Right atrium auricular region (tissue), 2 donors: ENCODE results near the gene NKAIN4. TPM values are rescaled to one million over a fixed set of nuclear protein-coding genes. Genes with fewer than 3 reads are reported as not detected.
"Not testable (repeated sequence)": the region's sequence is repeated elsewhere in the genome, so short reads cannot be mapped to it uniquely, and the experiment has no call there.

Experiments
- DNase-seq: peaks from one replicate; pipeline ENCODE4 v3.0.0-alpha.2; 2019; ENCODE audit warnings: low spot score
- H3K27ac ChIP-seq, 2 donors: fragments of 200-600 bp; sonication (generic); 1 replicate in 1 of 2; 2 replicates in 1 of 2; pipeline ENCODE4 v1.5.1; 2016 to 2019
- H3K27me3 ChIP-seq, 2 donors: fragments of 200-600 bp; sonication (generic); one replicate each; pipeline versions ENCODE4 v1.5.1 to v1.6.0; 2017 to 2019
- H3K36me3 ChIP-seq: fragments of 200-600 bp; sonication (generic); one replicate; pipeline ENCODE4 v1.5.1; 2016
- H3K4me1 ChIP-seq, 2 donors: fragments of 200-600 bp; sonication (generic); one replicate each; pipeline versions ENCODE4 v1.5.1 to v1.6.0; 2017 to 2019
- H3K4me3 ChIP-seq, 2 donors: fragments of 200-600 bp; sonication (generic); 1 replicate in 1 of 2; 2 replicates in 1 of 2; pipeline ENCODE4 v1.5.1; 2017 to 2019; ENCODE audit warnings: mild to moderate bottlenecking in 1 of 2, moderate library complexity in 1 of 2
- H3K9me3 ChIP-seq, 2 donors: fragments of 200-600 bp; sonication (generic); one replicate each; pipeline ENCODE4 v1.5.1; 2019
- CTCF ChIP-seq, 2 donors: fragments of 200-600 bp; sonication (generic); IDR thresholded peaks; one replicate each; pipeline ENCODE4 v1.5.1; 2019; ENCODE audit warnings: antibody characterized with exemption in 2 of 2
- total RNA-seq, 2 donors: library from RNA; depleted of rRNA; stranded (reverse); fragments of >200 nt; gene quantifications; one replicate each; pipeline ENCODE4 v1.1.0, GENCODE V29; 2016

The NKAIN4 gene
- total RNA-seq, 2 donors from 2014 or later = not detected

- H3K4me3 ChIP-seq = no peak overlapping the region
- DNase-seq = no peak
Measured at GRCh38 chr20:63224412-63225081, 29.7 kb downstream of the NKAIN4 start.

DNA sequence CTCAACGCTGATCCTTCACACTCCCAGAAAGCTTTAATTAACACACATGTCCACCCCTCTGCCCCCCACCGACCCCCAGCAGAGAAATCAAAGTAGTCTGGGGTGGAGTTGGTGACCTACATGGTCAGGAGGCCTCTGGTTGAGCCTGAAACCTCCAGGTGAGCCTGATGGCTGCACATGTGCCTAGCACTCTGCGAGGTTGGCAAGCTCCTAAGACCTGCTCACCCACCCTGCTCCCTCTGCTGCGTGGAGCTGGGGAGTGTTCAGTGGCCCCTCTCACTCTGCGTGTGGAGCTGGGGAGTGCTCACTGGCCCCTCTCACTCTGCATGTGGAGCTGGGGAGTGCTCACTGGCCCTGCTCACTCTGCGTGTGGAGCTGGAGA, 30.4 kb downstream of the NKAIN4 start:
- TF ChIP-seq CTCF (IDR thresholded peaks at IDR 0.05) = no peak
- Histone ChIP-seq H3K9me3 (no peaks in the 10 kb centered on the region), H3K27me3 (no peaks in the 10 kb centered on the region), H3K4me3 (no peak overlapping the region), H3K36me3 (no peaks in the 10 kb centered on the region), H3K4me1 (peaks cover 0 to 6% of the 10 kb centered on the region in 2 donors), H3K27ac (no peak overlapping the region)
- no peak for DNase-seq

More at GRCh38 chr20:63224412-63225081, 29.7 kb downstream of the NKAIN4 start:
- Histone ChIP-seq H3K27ac (no peak overlapping the region), H3K9me3 (no peaks in the 10 kb centered on the region), H3K27me3 (no peaks in the 10 kb centered on the region), H3K4me1 (peaks cover 0 to 6% of the 10 kb centered on the region in 2 donors), H3K36me3 (no peaks in the 10 kb centered on the region)
- TF ChIP-seq CTCF (IDR thresholded peaks at IDR 0.05) = no peak

DNA sequence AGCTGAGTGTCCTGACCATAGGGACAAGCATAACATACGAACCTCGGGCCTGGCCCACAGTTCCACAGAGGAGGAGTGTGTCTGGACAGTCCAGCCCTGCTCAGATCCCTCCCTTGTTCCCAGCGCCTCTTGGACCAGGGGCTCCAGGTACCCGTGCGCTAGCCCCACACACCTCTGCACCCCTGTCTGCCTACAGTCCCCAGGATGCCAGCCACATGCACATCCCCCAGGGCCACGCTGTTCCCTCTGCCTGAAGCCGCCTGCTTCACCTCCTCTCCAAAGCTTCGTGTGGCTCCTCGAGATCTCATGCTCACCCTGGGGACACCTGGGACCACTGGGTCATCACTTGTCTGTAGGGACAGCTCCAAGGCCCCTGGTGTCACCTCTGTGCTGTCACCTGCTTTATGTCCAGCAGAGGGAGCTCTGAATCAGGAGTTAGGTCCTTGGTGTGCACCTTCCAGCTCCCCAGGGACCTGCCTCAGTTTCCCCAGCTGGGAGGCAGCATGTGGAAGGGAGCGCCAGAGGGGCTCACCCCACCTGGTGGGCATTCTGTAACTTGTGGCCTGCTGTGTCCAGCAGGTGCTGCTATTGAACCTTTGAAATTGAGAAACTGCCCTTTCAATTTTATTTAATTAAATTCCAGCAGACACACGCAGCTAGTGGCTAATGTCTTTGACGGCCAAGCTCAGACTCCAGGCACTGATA, 31.0 kb downstream of the NKAIN4 start:
- Histone ChIP-seq H3K36me3 (no peaks in the 10 kb centered on the region), H3K4me3 (no peak overlapping the region), H3K4me1 (peaks cover 0 to 6% of the 10 kb centered on the region in 2 donors), H3K27me3 (no peaks in the 10 kb centered on the region), H3K27ac (no peak overlapping the region), H3K9me3 (no peaks in the 10 kb centered on the region)
- no peak for DNase-seq
- peak; percentile 50 to 66 for TF ChIP-seq CTCF (IDR thresholded peaks at IDR 0.05)

DNA sequence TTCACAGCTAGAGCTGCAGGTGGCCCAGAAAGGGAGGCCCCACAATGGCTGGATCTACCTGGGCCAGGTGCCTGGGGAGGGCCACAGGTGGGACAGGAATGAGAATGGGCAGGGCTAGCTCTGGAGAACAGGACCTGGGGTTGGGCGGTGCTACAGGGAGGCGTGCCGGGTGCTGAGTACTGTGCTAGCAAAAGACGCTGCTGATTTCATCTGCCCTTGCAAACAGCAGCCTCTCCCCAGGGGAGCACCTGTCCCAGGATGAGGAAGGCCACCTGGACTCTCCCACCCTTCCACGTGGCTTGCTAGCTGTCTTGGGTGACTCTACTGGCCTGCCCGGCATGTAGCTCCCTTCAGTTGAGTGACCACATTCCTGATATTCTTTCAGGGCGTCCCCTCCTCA, 31.7 kb downstream of the NKAIN4 start:
- Histone ChIP-seq H3K27me3 (no peaks in the 10 kb centered on the region), H3K27ac (no peak overlapping the region)

DNA sequence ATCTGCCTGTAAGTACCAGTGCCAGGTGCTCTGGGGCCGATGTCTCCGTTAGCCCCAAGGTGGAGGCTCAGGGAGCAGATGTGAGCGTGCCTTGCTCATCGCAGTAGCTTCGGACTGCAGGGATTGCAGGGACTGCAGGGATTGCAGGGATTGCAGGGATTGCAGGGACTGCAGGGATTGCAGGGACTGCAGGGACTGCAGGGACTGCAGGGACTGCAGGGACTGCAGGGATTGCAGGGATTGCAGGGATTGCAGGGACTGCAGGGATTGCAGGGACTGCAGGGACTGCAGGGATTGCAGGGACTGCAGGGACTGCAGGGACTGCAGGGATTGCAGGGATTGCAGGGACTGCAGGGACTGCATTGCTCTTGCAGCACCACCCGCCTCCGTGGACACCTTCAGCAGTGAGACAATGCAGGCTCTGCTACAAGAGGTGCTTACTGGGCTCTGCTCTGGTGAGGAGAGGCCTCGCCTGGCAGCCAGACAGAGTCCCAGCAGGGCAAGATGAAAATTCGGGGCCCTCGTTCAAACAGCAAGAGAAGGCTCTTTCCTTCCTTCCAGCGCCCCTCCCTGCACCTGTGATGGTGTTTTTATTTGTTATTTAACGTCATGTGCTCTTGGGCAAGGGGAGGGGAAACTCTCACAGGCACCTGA, 32.7 kb downstream of the NKAIN4 start:
- not testable (repeated sequence) for DNase-seq, H3K27me3 ChIP-seq, H3K9me3 ChIP-seq, H3K4me1 ChIP-seq, H3K27ac ChIP-seq, H3K36me3 ChIP-seq, H3K4me3 ChIP-seq

More for the DNA sequence above, 31.7 kb downstream of the NKAIN4 start:
- Histone ChIP-seq H3K36me3 (no peaks in the 10 kb centered on the region), H3K9me3 (no peaks in the 10 kb centered on the region), H3K4me1 (peaks cover 0 to 6% of the 10 kb centered on the region in 2 donors), H3K4me3 (no peak overlapping the region)
- TF ChIP-seq CTCF (IDR thresholded peaks at IDR 0.05) = no peak
- no peak for DNase-seq

DNA sequence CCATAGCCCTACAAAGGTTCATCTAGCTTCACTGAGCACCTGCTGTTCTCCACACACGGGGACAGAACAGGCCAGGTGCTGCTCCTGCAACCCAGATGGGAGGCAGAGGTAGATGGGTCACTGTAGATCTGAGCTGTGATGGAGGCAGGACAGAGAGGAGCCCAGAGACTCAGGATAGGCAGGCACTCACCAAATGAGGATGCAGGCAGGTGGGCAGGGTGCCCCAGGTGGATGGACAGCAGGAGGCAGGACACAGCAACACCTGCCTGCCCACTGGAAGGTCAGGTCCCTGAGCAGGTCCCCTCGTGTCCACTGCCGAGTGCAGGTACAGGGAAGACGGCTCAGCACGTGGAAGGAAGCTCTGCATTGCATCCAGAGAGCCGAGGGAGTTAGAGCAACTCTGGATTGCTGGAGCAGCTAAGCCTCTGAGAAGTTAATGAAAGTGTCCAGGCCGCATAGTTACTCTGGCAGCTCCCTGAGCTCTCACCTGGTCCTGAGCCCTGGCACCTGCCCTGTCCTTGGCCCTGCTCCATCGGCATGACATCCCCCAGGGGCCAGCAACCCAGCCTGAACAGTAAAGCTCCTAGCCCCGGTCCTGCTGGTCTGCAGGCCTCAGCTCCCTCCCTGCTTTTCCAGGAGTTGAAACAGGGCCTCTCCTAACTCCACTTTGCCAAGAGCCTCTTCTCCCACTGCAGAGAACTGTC, 33.4 kb downstream of the NKAIN4 start:
- Histone ChIP-seq H3K9me3 (no peaks in the 10 kb centered on the region), H3K36me3 (no peaks in the 10 kb centered on the region), H3K4me3 (no peak overlapping the region), H3K27me3 (no peaks in the 10 kb centered on the region), H3K27ac (no peak overlapping the region), H3K4me1 (peaks cover 0 to 12% of the 10 kb centered on the region in 2 donors)
- DNase-seq = no peak
- TF ChIP-seq CTCF (IDR thresholded peaks at IDR 0.05) = no peak
